Measurements from ENCODE around the gene IL12A. TPM values are rescaled to one million over a fixed set of nuclear protein-coding genes. Genes with fewer than 3 reads are reported as not detected.

IL12A gene
- total and polyA plus RNA-seq, 4 donors: 0.08 to 0.25 (median 0.09) TPM; not detected in 1

GRCh38 chr3:159944781-159945180 lies 43.9 kb upstream of the IL12A start:
- H3K9me3 ChIP-seq (ENCODE audit: control insufficient read depth in 4 of 4, low read length in 3 of 4): no peaks in the 10 kb centered on the region
- H3K27me3 ChIP-seq (ENCODE audit: control insufficient read depth in 4 of 4, insufficient read depth in 4 of 4, low read length in 3 of 4): no peaks in the 10 kb centered on the region
- no peak overlapping the region for H3K9ac ChIP-seq (ENCODE audit: low read depth in 1 of 2, low read length in 2 of 2)
- H3K4me3 ChIP-seq (ENCODE audit: low read depth in 1 of 3, low read length in 3 of 3): no peak overlapping the region
- no peaks in the 10 kb centered on the region for H3K4me1 ChIP-seq (ENCODE audit: control insufficient read depth in 4 of 4, insufficient read depth in 4 of 4, low read length in 3 of 4)
- no peak for DNase-seq (ENCODE audit: low spot score)
- H3K27ac ChIP-seq (ENCODE audit: low read depth in 1 of 2, low read length in 2 of 2): no peak overlapping the region
- H3K36me3 ChIP-seq (ENCODE audit: control insufficient read depth in 4 of 4, insufficient read depth in 3 of 4, low read depth in 1 of 4, low read length in 3 of 4): no peaks in the 10 kb centered on the region
- WGBS: 84% methylated on average over 1 of the region's 1 CpG
- TF ChIP-seq RAD21 (IDR thresholded peaks at IDR 0.05): no peak
- no peak for TF ChIP-seq MAX (IDR thresholded peaks at IDR 0.05)
- no peak for TF ChIP-seq GABPA (IDR thresholded peaks at IDR 0.05 in 1 of 2, conservative IDR thresholded peaks at IDR 0.05 in 1 of 2)
- no peak for TF ChIP-seq CTCF (IDR thresholded peaks at IDR 0.05; ENCODE audit: low read depth, low read length, missing input control)
- no peak for TF ChIP-seq ZBTB33 (IDR thresholded peaks at IDR 0.05)
- TF ChIP-seq RXRA (IDR thresholded peaks at IDR 0.05): no peak
- TF ChIP-seq HNF4G (IDR thresholded peaks at IDR 0.05): no peak
- no peak for TF ChIP-seq FOXA2 (IDR thresholded peaks at IDR 0.05)
- no peak for TF ChIP-seq EGR1 (IDR thresholded peaks at IDR 0.05; ENCODE audit: low read depth in 2 of 2)

GRCh38 chr3:159945930-159946329 lies 42.7 kb upstream of the IL12A start:
- TF ChIP-seq ZBTB33 (IDR thresholded peaks at IDR 0.05) (no peak), ATF3 (IDR thresholded peaks at IDR 0.05) (no peak), SP1 (IDR thresholded peaks at IDR 0.05) (no peak), HNF4G (IDR thresholded peaks at IDR 0.05) (no peak), YY1 (IDR thresholded peaks at IDR 0.05) (no peak), FOXA1 (IDR thresholded peaks at IDR 0.05) (no peak), CTCF (IDR thresholded peaks at IDR 0.05; ENCODE audit: low read depth, low read length, missing input control) (no peak), RXRA (IDR thresholded peaks at IDR 0.05) (no peak), HNF4A (conservative IDR thresholded peaks at IDR 0.05) (no peak), REST (IDR thresholded peaks at IDR 0.05) (no peak), JUND (IDR thresholded peaks at IDR 0.05) (no peak), GABPA (IDR thresholded peaks at IDR 0.05 in 1 of 2, conservative IDR thresholded peaks at IDR 0.05 in 1 of 2) (no peak), RAD21 (IDR thresholded peaks at IDR 0.05) (no peak), FOXA2 (IDR thresholded peaks at IDR 0.05) (no peak), NR2F2 (IDR thresholded peaks at IDR 0.05) (no peak), TAF1 (conservative IDR thresholded peaks at IDR 0.05) (no peak), EGR1 (IDR thresholded peaks at IDR 0.05; ENCODE audit: low read depth in 2 of 2) (no peak), MAX (IDR thresholded peaks at IDR 0.05) (no peak)
- Histone ChIP-seq H3K4me3 (ENCODE audit: low read depth in 1 of 3, low read length in 3 of 3) (no peak overlapping the region), H3K9me3 (ENCODE audit: control insufficient read depth in 4 of 4, low read length in 3 of 4) (no peaks in the 10 kb centered on the region), H3K36me3 (ENCODE audit: control insufficient read depth in 4 of 4, insufficient read depth in 3 of 4, low read depth in 1 of 4, low read length in 3 of 4) (no peaks in the 10 kb centered on the region), H3K4me1 (ENCODE audit: control insufficient read depth in 4 of 4, insufficient read depth in 4 of 4, low read length in 3 of 4) (no peaks in the 10 kb centered on the region), H3K27ac (ENCODE audit: low read depth in 1 of 2, low read length in 2 of 2) (no peak overlapping the region), H3K27me3 (ENCODE audit: control insufficient read depth in 4 of 4, insufficient read depth in 4 of 4, low read length in 3 of 4) (no peaks in the 10 kb centered on the region), H3K9ac (ENCODE audit: low read depth in 1 of 2, low read length in 2 of 2) (no peak overlapping the region)
- WGBS: 91% methylated on average over 2 of the region's 2 CpGs
- no peak for DNase-seq (ENCODE audit: low spot score)

Measured in liver (tissue), 9 donors.